Heart left ventricle (tissue), 13 donors: ENCODE results near the gene NADSYN1.

Experiments
- CTCF ChIP-seq, 12 donors: fragments of 200-600 bp; sonication (generic) in 4 of 12; IDR thresholded peaks; one replicate each; pipeline versions ENCODE4 v1.5.0 to v1.8.0; 2018 to 2022; ENCODE audit warnings: antibody characterized with exemption in 12 of 12, mild to moderate bottlenecking in 5 of 12
- POLR2A ChIP-seq, 2 donors: fragments of 450-650 bp; IDR thresholded peaks; one replicate each; pipeline ENCODE4 v1.6.1; 2017; ENCODE audit warnings: antibody characterized with exemption in 2 of 2, mild to moderate bottlenecking in 2 of 2, moderate library complexity in 2 of 2
- donor health status: ischemic (EF 13 %, LVEDD 7.1; RV severe dilation, severe dysfunction).
- donor health status: DM: no; HTN: yes; CAD: no.
- donor health status: DM: no; HTN: no; CAD: no.
- donor health status: ischemic (EF 25% LVEDD 6.9; RV normal size, moderate dysfunction).
- donor health status: ischemic (EF 25% LVEDD 5.7; RV mildly dilated, moderate dysfunction).
- donor health status: ischemic (EF 35%, LVEDD 5.7; RV mildly dilated, moderate dysfunction).
- donor health status: nonischemic (EF 11% LVEDD 7.7; RV severe dilation, severe dysfunction).
- donor health status: DM: yes; HTN: yes; CAD: no.
- donor health status: PGD.
- donor health status: ischemic (EF 29% LVEDD 5.4; RV normal size, mild dysfunction).
- donor health status: nonischemic (EF 23%, LVEDD 6.1; RV moderate dilation, normal function).

- TF ChIP-seq CTCF (IDR thresholded peaks at IDR 0.05), result no peak
- TF ChIP-seq POLR2A (IDR thresholded peaks at IDR 0.05), result no peak
Observed at GRCh38 chr11:71446942-71447688, 5.9 kb upstream of the NADSYN1 start.
